A673 (cell line): Measurements from ENCODE around the gene RAB22A.

Experiments used
- EZH2 ChIP-seq: fragments of 200-600 bp; sonication (generic); IDR thresholded peaks from 2 replicates; pipeline ENCODE4 v1.6.1; 2017; ENCODE audit warnings: borderline replicate concordance, low read depth, mild to moderate bottlenecking, mixed read lengths, antibody characterized with exemption, low read length; ENCODE audit not compliant: poor library complexity, severe bottlenecking
- TF ChIP-seq, protein P1 (sequence below): fragments of 300-800, 200-600 bp; sonication (generic); conservative IDR thresholded peaks from 2 replicates; pipeline ENCODE4 v1.5.1; 2017; ENCODE audit warnings: low read depth, mild to moderate bottlenecking, antibody characterized with exemption, low read length, moderate library complexity, mixed read lengths

DNA sequence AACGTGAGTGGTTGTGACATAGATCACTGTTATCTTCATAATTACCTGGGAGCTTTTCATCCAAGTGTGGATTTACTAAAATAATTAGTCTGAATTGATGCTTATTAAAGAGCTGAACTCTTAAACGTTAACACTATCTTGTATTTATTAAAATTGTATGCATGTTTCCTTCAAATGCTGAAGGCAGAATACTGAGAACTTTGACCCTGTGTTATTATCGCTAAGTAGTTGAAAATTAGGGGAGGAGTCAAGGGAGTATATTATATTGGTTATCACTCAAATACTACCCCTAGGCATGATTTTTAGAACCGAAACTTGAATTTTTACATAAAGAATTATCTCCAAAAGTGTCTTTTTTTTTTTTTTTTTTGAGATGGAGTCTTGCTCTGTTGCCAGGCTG, 85.3 kb downstream of the RAB22A start:
- TF ChIP-seq, protein P1, sequence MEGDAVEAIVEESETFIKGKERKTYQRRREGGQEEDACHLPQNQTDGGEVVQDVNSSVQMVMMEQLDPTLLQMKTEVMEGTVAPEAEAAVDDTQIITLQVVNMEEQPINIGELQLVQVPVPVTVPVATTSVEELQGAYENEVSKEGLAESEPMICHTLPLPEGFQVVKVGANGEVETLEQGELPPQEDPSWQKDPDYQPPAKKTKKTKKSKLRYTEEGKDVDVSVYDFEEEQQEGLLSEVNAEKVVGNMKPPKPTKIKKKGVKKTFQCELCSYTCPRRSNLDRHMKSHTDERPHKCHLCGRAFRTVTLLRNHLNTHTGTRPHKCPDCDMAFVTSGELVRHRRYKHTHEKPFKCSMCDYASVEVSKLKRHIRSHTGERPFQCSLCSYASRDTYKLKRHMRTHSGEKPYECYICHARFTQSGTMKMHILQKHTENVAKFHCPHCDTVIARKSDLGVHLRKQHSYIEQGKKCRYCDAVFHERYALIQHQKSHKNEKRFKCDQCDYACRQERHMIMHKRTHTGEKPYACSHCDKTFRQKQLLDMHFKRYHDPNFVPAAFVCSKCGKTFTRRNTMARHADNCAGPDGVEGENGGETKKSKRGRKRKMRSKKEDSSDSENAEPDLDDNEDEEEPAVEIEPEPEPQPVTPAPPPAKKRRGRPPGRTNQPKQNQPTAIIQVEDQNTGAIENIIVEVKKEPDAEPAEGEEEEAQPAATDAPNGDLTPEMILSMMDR, result no peak
- no peak for TF ChIP-seq EZH2
